Vagina (tissue), 2 donors: ENCODE measurements around the gene POLR2A. TPM values are rescaled to one million over a fixed set of nuclear protein-coding genes. Genes with fewer than 3 reads are reported as not detected.

Experiments used
- DNase-seq, 2 donors: peaks; one replicate each; pipeline ENCODE4 v3.0.0-alpha.2; 2017; ENCODE audit errors: extremely low spot score in 2 of 2
- H3K27ac ChIP-seq: fragments of 200-600 bp; sonication (generic); one replicate; pipeline ENCODE4 v1.5.1; 2019
- H3K27me3 ChIP-seq: fragments of 200-600 bp; sonication (generic); one replicate; pipeline ENCODE4 v1.5.1; 2019
- H3K36me3 ChIP-seq, 2 donors: fragments of 200-600 bp; sonication (generic); one replicate each; pipeline ENCODE4 v1.5.1; 2017 to 2019
- H3K4me1 ChIP-seq: fragments of 200-600 bp; sonication (generic); one replicate; pipeline ENCODE4 v1.5.1; 2019
- H3K4me3 ChIP-seq, 2 donors: fragments of 200-600 bp; sonication (generic); 1 replicate in 1 of 2; 2 replicates in 1 of 2; pipeline ENCODE4 v1.5.1; 2016 to 2019
- H3K9me3 ChIP-seq: fragments of 200-600 bp; sonication (generic); one replicate; pipeline ENCODE4 v1.5.1; 2019
- POLR2A ChIP-seq, 2 donors: fragments of 450-650 bp; IDR thresholded peaks; one replicate each; pipeline ENCODE4 v1.6.1; 2017; ENCODE audit warnings: antibody characterized with exemption in 2 of 2, mild to moderate bottlenecking in 2 of 2, moderate library complexity in 2 of 2
- POLR2AphosphoS5 ChIP-seq, 2 donors: sonication (generic); formaldehyde crosslinking; IDR thresholded peaks; one replicate each; pipeline ENCODE4 v1.9.0; 2017; ENCODE audit warnings: antibody characterized with exemption in 2 of 2, mild to moderate bottlenecking in 2 of 2, low read depth in 1 of 2; ENCODE audit not compliant: insufficient read depth in 1 of 2
- intact Hi-C: fragments of 100-400 bp; cut with DNase I; formaldehyde crosslinking; loops from one replicate; pipeline ENCODE4 v1.15.1; 2023
- total RNA-seq: library from RNA; depleted of rRNA; stranded (reverse); fragments of >200 nt; gene quantifications from one replicate; pipeline ENCODE4 v1.2.3, GENCODE V29; 2016
- TF ChIP-seq, protein P1 (sequence below), 3 experiments: fragments of 450-650 bp in 2 of 3; fragments of 200-600 bp in 1 of 3; sonication (generic) in 1 of 3; IDR thresholded peaks; one replicate each; pipeline ENCODE4 v1.5.1; 2017 to 2019; ENCODE audit warnings: antibody characterized with exemption in 3 of 3, mild to moderate bottlenecking in 2 of 3, moderate library complexity in 2 of 3

POLR2A gene
- total RNA-seq, 1 donor from 2014 or later: 118 TPM

DNA sequence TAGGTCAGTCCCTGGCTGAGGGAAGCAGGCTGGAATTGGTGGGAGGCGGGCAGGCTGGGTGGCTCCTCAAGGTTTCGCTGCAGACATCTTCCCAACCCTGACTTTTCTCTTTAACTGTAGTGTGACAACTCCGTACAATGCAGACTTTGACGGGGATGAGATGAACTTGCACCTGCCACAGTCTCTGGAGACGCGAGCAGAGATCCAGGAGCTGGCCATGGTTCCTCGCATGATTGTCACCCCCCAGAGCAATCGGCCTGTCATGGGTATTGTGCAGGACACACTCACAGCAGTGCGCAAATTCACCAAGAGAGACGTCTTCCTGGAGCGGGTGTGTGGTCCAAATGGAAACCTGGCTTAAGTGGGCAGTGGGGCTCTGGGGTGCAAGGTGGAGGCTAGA lies 15.0 kb downstream of the POLR2A start:
- Histone ChIP-seq H3K9me3 (no peaks in the 10 kb centered on the region), H3K4me1 (peaks cover 8% of the 10 kb centered on the region), H3K27me3 (no peaks in the 10 kb centered on the region), H3K27ac (no peak overlapping the region), H3K4me3 (no peak overlapping the region), H3K36me3 (peaks cover 5 to 81% of the 10 kb centered on the region in 2 donors)
- TF ChIP-seq POLR2A (IDR thresholded peaks at IDR 0.05) (no peak), POLR2AphosphoS5 (IDR thresholded peaks at IDR 0.05; ENCODE audit: insufficient read depth in 1 of 2, low read depth in 1 of 2) (no peak)
- DNase-seq: no peak
- intact Hi-C loops: no loop called here

DNA sequence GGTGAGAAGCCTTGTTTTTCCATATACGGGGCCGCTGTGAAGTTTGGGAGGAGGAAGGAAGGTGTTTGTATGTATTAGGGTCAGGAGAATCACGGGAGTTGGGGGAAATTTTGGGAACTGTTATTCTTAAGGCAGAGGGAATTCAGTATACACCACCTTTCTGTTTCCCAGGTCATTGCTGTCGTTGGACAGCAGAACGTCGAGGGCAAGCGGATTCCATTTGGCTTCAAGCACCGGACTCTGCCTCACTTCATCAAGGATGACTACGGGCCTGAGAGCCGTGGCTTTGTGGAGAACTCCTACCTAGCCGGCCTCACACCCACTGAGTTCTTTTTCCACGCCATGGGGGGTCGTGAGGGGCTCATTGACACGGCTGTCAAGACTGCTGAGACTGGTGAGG lies 17.6 kb downstream of the POLR2A start:
- DNase-seq: no peak
- Histone ChIP-seq H3K9me3 (no peaks in the 10 kb centered on the region), H3K27me3 (no peaks in the 10 kb centered on the region), H3K4me3 (no peak overlapping the region), H3K27ac (no peak overlapping the region), H3K36me3 (peaks cover 5 to 87% of the 10 kb centered on the region in 2 donors), H3K4me1 (no peaks in the 10 kb centered on the region)
- TF ChIP-seq, protein P1, sequence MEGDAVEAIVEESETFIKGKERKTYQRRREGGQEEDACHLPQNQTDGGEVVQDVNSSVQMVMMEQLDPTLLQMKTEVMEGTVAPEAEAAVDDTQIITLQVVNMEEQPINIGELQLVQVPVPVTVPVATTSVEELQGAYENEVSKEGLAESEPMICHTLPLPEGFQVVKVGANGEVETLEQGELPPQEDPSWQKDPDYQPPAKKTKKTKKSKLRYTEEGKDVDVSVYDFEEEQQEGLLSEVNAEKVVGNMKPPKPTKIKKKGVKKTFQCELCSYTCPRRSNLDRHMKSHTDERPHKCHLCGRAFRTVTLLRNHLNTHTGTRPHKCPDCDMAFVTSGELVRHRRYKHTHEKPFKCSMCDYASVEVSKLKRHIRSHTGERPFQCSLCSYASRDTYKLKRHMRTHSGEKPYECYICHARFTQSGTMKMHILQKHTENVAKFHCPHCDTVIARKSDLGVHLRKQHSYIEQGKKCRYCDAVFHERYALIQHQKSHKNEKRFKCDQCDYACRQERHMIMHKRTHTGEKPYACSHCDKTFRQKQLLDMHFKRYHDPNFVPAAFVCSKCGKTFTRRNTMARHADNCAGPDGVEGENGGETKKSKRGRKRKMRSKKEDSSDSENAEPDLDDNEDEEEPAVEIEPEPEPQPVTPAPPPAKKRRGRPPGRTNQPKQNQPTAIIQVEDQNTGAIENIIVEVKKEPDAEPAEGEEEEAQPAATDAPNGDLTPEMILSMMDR (IDR thresholded peaks at IDR 0.05): no peak
- no peak for TF ChIP-seq POLR2AphosphoS5 (IDR thresholded peaks at IDR 0.05; ENCODE audit: insufficient read depth in 1 of 2, low read depth in 1 of 2)
- TF ChIP-seq POLR2A (IDR thresholded peaks at IDR 0.05): no peak
- intact Hi-C loops: no loop called here

DNA sequence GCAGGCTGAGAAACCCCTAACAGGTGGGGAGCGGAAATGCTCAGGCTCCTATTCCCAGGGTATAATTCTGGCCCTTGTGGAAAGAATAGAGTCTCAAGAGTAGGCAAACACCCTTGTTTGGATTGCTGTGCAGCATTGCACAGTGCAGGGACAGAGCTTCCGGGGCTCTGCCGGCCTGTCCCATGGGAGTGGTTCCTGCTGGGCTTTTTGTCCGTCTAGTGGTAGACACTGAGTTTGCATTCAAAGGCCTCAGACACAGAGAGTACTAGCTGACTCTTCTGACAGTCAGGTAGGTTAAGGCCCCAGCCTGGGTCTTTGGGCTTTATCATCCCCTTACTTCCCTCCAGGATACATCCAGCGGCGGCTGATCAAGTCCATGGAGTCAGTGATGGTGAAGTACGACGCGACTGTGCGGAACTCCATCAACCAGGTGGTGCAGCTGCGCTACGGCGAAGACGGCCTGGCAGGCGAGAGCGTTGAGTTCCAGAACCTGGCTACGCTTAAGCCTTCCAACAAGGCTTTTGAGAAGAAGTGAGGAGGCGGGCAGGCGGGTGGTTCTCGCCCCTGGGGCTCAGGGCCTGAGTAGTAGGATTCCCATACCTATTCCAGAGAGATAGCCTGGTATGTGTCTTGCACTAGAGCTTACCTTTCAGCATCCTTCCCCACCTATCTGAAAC lies 18.1 kb downstream of the POLR2A start:
- no peaks in the 10 kb centered on the region for H3K9me3 ChIP-seq
- H3K4me1 ChIP-seq: no peaks in the 10 kb centered on the region
- H3K27me3 ChIP-seq: no peaks in the 10 kb centered on the region
- intact Hi-C loops: no loop called here
- TF ChIP-seq POLR2AphosphoS5 (IDR thresholded peaks at IDR 0.05; ENCODE audit: insufficient read depth in 1 of 2, low read depth in 1 of 2): no peak
- TF ChIP-seq, protein P1 (IDR thresholded peaks at IDR 0.05): no peak
- H3K27ac ChIP-seq: no peak overlapping the region
- H3K36me3 ChIP-seq: peaks cover 5 to 87% of the 10 kb centered on the region in 2 donors
- no peak for DNase-seq
- H3K4me3 ChIP-seq: no peak overlapping the region

DNA sequence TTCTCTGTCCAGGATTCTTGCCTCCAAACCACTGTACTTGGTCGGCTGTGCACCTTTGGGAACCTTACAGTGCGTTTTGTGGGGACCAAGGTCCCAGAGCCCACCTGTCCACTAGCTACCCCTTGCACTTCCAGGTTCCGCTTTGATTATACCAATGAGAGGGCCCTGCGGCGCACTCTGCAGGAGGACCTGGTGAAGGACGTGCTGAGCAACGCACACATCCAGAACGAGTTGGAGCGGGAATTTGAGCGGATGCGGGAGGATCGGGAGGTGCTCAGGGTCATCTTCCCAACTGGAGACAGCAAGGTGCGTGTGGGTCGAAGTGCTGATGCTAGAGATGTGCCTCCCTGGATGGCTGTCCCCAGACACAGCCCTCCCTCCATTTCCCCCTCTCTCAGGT lies 18.8 kb downstream of the POLR2A start:
- Histone ChIP-seq H3K36me3 (peaks cover 5 to 86% of the 10 kb centered on the region in 2 donors), H3K4me1 (no peaks in the 10 kb centered on the region), H3K27me3 (no peaks in the 10 kb centered on the region), H3K4me3 (no peak overlapping the region), H3K27ac (no peak overlapping the region), H3K9me3 (no peaks in the 10 kb centered on the region)
- TF ChIP-seq, protein P1 (IDR thresholded peaks at IDR 0.05): no peak
- TF ChIP-seq POLR2AphosphoS5 (IDR thresholded peaks at IDR 0.05; ENCODE audit: insufficient read depth in 1 of 2, low read depth in 1 of 2): no peak
- no peak for TF ChIP-seq POLR2A (IDR thresholded peaks at IDR 0.05)
- no peak for DNase-seq
- intact Hi-C loops: no loop called here

DNA sequence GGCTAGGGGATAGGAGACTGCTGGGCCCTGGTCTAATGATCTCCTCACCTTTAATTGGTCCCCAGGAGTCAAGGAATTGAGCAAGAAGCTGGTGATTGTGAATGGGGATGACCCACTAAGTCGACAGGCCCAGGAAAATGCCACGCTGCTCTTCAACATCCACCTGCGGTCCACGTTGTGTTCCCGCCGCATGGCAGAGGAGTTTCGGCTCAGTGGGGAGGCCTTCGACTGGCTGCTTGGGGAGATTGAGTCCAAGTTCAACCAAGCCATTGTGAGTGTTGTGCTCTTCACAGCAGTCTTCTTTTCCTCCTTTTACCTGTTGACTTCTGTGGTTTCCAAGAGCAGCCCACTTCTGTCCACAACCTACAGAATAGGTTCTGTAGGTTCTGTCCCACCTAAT lies 19.4 kb downstream of the POLR2A start:
- Histone ChIP-seq H3K27me3 (no peaks in the 10 kb centered on the region), H3K36me3 (peaks cover 5 to 87% of the 10 kb centered on the region in 2 donors), H3K9me3 (no peaks in the 10 kb centered on the region), H3K27ac (no peak overlapping the region), H3K4me3 (no peak overlapping the region), H3K4me1 (no peaks in the 10 kb centered on the region)
- intact Hi-C loops: no loop called here
- no peak for DNase-seq
- TF ChIP-seq POLR2AphosphoS5 (IDR thresholded peaks at IDR 0.05; ENCODE audit: insufficient read depth in 1 of 2, low read depth in 1 of 2) (no peak), POLR2A (IDR thresholded peaks at IDR 0.05) (no peak)

DNA sequence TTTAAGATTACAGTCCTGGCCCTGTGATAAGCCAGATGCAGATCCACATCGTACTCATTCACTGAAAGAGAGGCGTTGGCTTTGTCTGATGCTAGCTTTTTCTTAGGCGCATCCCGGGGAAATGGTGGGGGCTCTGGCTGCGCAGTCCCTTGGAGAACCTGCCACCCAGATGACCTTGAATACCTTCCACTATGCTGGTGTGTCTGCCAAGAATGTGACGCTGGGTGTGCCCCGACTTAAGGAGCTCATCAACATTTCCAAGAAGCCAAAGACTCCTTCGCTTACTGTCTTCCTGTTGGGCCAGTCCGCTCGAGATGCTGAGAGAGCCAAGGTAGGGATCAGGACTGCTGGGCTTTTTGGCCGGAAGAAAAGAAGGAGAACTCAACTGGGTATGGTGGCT lies 24.0 kb downstream of the POLR2A start:
- no peak overlapping the region for H3K27ac ChIP-seq
- H3K36me3 ChIP-seq: peaks cover 2 to 88% of the 10 kb centered on the region in 2 donors
- no peak for TF ChIP-seq POLR2AphosphoS5 (IDR thresholded peaks at IDR 0.05; ENCODE audit: insufficient read depth in 1 of 2, low read depth in 1 of 2)
- TF ChIP-seq, protein P1 (IDR thresholded peaks at IDR 0.05): no peak
- no peak for TF ChIP-seq POLR2A (IDR thresholded peaks at IDR 0.05)
- H3K27me3 ChIP-seq: no peaks in the 10 kb centered on the region
- no peaks in the 10 kb centered on the region for H3K4me1 ChIP-seq
- H3K4me3 ChIP-seq: no peak overlapping the region
- intact Hi-C loops: no loop called here
- no peak for DNase-seq
- H3K9me3 ChIP-seq: no peaks in the 10 kb centered on the region
